RPMI7951 (cell line): Measurements from ENCODE around the gene NEB. TPM values are rescaled to one million over a fixed set of nuclear protein-coding genes. Genes with fewer than 3 reads are reported as not detected.

Experiments
- DNase-seq: peaks from one replicate; pipeline ENCODE4 v3.0.0-alpha.2; 2012; ENCODE audit warnings: low read depth
- total RNA-seq: library from RNA; depleted of rRNA; stranded (reverse); fragments of >200 nt; shearing (Covaris generic); gene quantifications from 2 replicates; pipeline ENCODE4 v1.2.3, GENCODE V29; 2014

The NEB gene
- total RNA-seq, 1 experiment from 2014 or later, result under 0.01 TPM

- DNase-seq, result no peak
These were observed 178.2 kb downstream of the NEB start for GRCh38 chr2:151556121-151556520.

GRCh38 chr2:151552287-151552686 lies 182.0 kb downstream of the NEB start:
- DNase-seq, result no peak

- no peak for DNase-seq
These were observed 182.7 kb downstream of the NEB start for GRCh38 chr2:151551556-151551955.

- no peak for DNase-seq
These were observed 185.1 kb downstream of the NEB start for GRCh38 chr2:151549191-151549590.

GRCh38 chr2:151544449-151544848 lies 189.8 kb downstream of the NEB start:
- no peak for DNase-seq

GRCh38 chr2:151543876-151544275 lies 190.4 kb downstream of the NEB start:
- no peak for DNase-seq

- DNase-seq, result no peak
These were observed 200.3 kb downstream of the NEB start for GRCh38 chr2:151534001-151534400.

GRCh38 chr2:151533127-151533526 lies 201.1 kb downstream of the NEB start:
- DNase-seq, result no peak

GRCh38 chr2:151526572-151527090 lies 207.6 kb downstream of the NEB start:
- no peak for DNase-seq

GRCh38 chr2:151525821-151526373 lies 208.4 kb downstream of the NEB start:
- no peak for DNase-seq

- DNase-seq, result peak; percentile 13
These were observed 210.4 kb downstream of the NEB start for GRCh38 chr2:151523850-151524249.

- no peak for DNase-seq
These were observed 211.7 kb downstream of the NEB start for GRCh38 chr2:151522556-151522955.

GRCh38 chr2:151520976-151521375 lies 213.3 kb downstream of the NEB start:
- DNase-seq, result no peak

- DNase-seq, result peak; percentile 9
These were observed 215.5 kb downstream of the NEB start for GRCh38 chr2:151518802-151519201.

GRCh38 chr2:151508519-151508918 lies 225.8 kb downstream of the NEB start:
- no peak for DNase-seq

- no peak for DNase-seq
These were observed 228.1 kb downstream of the NEB start for GRCh38 chr2:151506170-151506569.

- no peak for DNase-seq
These were observed 236.1 kb downstream of the NEB start for GRCh38 chr2:151498178-151498577.

- no peak for DNase-seq
These were observed 242.8 kb downstream of the NEB start for GRCh38 chr2:151491496-151491895.

GRCh38 chr2:151490276-151490675 lies 244.0 kb downstream of the NEB start:
- no peak for DNase-seq

- no peak for DNase-seq
These were observed 248.2 kb downstream of the NEB start for GRCh38 chr2:151486053-151486452.

GRCh38 chr2:151484100-151484499 lies 250.2 kb downstream of the NEB start:
- DNase-seq, result no peak

GRCh38 chr2:151483546-151483945 lies 250.7 kb downstream of the NEB start:
- DNase-seq, result no peak

- DNase-seq, result no peak
These were observed 252.0 kb downstream of the NEB start for GRCh38 chr2:151482171-151482725.

GRCh38 chr2:151481744-151482143 lies 252.5 kb downstream of the NEB start:
- DNase-seq, result no peak
